Stimulated activated CD8-positive, alpha-beta memory T cell treated with anti-CD3 and anti-CD28 coated beads, Interleukin-7, amount 100 ng/mL, for 48 hours (primary cell): ENCODE results near the gene PCDHB3.
"Not testable (repeated sequence)": the region's sequence is repeated elsewhere in the genome, so short reads cannot be mapped to it uniquely, and the experiment has no call there.

Experiments
- DNase-seq, 2 donors: peaks; one replicate each; pipeline ENCODE4 v3.0.0-alpha.2; 2020; ENCODE audit warnings: low read depth in 1 of 2; ENCODE audit errors: extremely low read depth in 1 of 2

PCDHB3 gene

GRCh38 chr5:141100243-141100805 is at the start of gene PCDHB3:
Gene PCDHB3, plus strand, starts transcription at chr5:141100473. Its CDS starts 177 bp downstream, at chr5:141100650.
- peak in 1 of 2 donors; percentile 25 for DNase-seq

DNA sequence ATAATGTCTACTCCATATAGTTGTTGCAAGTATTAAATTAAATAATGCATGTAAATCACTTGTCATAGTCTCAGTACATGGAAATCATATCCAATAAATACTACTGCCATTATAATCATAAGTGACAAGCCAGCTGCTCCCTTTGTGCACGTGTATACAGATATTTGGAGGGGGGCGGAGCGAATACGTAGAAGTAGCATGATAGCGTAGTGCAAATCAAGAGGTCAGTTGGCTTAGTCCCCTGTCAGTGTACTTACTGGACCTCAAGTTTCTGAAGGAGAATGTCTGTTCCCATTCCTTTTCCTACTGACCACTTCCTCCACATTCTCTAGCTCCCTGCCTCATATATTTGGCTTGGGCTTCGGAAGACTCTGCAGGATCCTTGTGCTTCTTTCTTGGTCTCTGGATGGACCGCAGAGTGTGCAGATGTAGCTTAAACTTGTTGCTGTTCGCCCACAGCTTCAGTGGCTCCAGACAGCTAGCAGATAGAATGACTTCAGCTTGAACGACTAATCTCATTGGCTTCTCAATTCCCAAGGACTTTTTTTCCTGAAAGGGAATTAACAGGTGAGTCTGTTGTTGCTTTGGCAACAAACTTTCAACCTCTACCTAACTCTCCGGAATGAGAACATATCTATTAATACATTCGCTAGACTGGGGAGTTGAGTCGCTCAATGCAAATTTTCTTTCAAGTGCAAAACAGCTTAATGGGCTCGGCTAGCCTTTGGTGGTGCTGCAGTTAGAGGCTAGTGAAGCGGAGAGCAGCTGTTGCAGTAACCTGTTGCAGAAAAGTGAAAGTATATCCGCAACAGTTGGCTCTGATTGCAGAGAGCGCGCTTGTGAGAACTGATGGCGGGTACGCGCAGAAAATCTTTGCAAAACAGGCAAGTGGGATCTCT is 49.4 kb upstream of the PCDHB3 start, which contains the start of gene PCDHB1:
Gene PCDHB1, plus strand, starts transcription at position 753 of the 899 bp plus-strand sequence. Its CDS starts 97 bp downstream, at position 850.
- DNase-seq, result no peak

GRCh38 chr5:141051521-141051866 is 48.8 kb upstream of the PCDHB3 start:
- no peak for DNase-seq

- no peak for DNase-seq
Measured at GRCh38 chr5:141077826-141078225, 22.4 kb upstream of the PCDHB3 start.

- DNase-seq, result no peak
Measured at GRCh38 chr5:141082228-141082627, 18.0 kb upstream of the PCDHB3 start.

GRCh38 chr5:141084487-141084989 is 15.7 kb upstream of the PCDHB3 start:
- no peak for DNase-seq

DNA sequence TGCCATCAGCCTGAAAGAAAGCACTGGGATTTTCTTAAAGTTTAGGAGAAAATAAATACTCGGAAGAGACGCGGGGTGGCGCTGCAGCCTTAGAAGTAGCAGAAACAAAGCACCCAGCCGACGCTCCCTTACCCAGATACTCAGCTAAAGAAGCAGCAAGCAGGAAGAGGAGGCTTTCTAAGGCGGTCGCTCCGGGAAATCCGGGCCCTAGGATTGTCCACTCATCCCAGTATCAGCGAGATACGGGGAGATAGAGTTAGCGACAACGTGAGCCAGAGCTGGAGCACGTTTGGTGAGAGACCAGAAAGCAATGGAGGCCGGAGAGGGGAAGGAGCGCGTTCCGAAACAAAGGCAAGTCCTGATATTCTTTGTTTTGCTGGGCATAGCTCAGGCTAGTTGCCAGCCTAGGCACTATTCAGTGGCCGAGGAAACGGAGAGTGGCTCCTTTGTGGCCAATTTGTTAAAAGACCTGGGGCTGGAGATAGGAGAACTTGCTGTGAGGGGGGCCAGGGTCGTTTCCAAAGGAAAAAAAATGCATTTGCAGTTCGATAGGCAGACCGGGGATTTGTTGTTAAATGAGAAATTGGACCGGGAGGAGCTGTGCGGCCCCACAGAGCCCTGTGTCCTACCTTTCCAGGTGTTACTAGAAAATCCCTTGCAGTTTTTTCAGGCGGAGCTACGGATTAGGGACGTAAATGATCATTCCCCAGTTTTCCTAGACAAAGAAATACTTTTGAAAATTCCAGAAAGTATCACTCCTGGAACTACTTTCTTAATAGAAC is 5.6 kb upstream of the PCDHB3 start, which contains the start of gene PCDHB2:
Gene PCDHB2, plus strand, starts transcription at position 135 of the 782 bp plus-strand sequence. Its CDS starts 176 bp downstream, at position 311.
- no peak for DNase-seq

DNA sequence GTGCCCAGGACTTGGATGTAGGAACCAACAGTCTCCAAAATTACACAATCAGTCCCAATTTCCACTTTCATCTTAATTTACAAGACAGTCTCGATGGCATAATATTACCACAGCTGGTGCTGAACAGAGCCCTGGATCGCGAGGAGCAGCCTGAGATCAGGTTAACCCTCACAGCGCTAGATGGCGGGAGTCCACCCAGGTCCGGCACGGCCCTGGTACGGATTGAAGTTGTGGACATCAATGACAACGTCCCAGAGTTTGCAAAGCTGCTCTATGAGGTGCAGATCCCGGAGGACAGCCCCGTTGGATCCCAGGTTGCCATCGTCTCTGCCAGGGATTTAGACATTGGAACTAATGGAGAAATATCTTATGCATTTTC is 5.0 kb upstream of the PCDHB3 start:
- DNase-seq, result no peak

GRCh38 chr5:141096181-141096580 is 4.1 kb upstream of the PCDHB3 start:
- DNase-seq, result not testable (repeated sequence)

DNA sequence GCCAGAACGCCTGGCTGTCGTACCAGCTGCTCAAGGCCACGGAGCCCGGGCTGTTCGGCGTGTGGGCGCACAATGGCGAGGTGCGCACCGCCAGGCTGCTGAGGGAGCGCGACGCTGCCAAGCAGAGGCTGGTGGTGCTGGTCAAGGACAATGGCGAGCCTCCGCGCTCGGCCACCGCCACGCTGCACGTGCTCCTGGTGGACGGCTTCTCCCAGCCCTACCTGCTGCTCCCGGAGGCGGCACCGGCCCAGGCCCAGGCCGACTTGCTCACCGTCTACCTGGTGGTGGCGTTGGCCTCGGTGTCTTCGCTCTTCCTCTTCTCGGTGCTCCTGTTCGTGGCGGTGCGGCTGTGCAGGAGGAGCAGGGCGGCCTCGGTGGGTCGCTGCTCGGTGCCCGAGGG is 3.7 kb upstream of the PCDHB3 start:
- DNase-seq, result not testable (repeated sequence)

GRCh38 chr5:141101059-141101458 is 786 bp downstream of the PCDHB3 start:
- no peak for DNase-seq

DNA sequence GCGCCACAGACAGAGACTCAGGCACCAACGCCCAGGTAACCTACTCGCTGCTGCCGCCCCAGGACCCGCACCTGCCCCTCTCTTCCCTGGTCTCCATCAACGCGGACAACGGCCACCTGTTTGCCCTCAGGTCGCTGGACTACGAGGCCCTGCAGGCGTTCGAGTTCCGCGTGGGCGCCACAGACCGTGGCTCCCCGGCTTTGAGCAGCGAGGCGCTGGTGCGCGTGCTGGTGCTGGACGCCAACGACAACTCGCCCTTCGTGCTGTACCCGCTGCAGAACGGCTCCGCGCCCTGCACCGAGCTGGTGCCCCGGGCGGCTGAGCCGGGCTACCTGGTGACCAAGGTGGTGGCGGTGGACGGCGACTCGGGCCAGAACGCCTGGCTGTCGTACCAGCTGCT is 1.8 kb downstream of the PCDHB3 start:
- not testable (repeated sequence) for DNase-seq

GRCh38 chr5:141102471-141102870 is 2.2 kb downstream of the PCDHB3 start:
- DNase-seq, result not testable (repeated sequence)

DNA sequence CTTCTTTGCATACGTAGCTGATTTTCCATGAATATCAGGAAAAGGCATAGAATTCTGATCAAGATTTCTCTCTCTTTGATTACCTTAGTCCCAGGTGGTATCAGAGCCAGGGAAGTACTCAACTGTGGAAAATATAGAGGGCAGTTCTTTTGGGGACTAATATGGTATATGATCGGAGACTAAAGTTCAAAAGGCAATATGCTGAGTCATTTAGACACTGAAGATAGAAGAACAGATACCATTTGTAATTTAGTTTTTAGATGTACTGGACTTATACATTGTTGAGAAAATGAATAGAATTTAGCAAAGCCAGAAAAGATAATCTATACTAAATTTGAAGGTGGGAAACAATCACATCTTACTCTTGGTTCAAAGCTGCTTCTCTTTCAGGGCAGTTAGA is 5.1 kb downstream of the PCDHB3 start:
- no peak for DNase-seq

GRCh38 chr5:141119250-141119649 is 19.0 kb downstream of the PCDHB3 start:
- DNase-seq, result no peak

DNA sequence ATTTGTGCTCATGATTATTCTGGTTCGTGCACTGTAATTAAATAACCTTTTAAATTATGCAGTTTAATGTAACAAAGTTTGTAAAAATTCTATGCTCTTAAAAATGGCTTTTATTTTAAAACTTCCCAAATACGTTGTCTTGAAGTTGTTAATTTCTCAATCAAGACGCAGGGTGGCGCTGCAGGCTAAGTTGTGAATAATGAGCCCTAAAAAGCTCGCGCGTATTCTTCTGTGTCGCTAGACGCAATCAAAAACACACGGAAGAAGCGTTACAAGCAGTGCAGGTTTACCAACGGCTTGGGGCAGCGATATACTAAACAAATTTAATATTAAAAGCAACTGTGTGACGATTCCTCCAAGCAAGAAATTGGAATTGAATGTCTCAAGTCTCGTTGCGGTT is 21.3 kb downstream of the PCDHB3 start, which contains the start of gene PCDHB4:
Gene PCDHB4, plus strand, starts transcription at position 256 of the 400 bp plus-strand sequence. CDS start 181 bp downstream, outside the sequence.
- DNase-seq, result no peak

GRCh38 chr5:141121985-141122384 is 21.7 kb downstream of the PCDHB3 start:
- no peak for DNase-seq

DNA sequence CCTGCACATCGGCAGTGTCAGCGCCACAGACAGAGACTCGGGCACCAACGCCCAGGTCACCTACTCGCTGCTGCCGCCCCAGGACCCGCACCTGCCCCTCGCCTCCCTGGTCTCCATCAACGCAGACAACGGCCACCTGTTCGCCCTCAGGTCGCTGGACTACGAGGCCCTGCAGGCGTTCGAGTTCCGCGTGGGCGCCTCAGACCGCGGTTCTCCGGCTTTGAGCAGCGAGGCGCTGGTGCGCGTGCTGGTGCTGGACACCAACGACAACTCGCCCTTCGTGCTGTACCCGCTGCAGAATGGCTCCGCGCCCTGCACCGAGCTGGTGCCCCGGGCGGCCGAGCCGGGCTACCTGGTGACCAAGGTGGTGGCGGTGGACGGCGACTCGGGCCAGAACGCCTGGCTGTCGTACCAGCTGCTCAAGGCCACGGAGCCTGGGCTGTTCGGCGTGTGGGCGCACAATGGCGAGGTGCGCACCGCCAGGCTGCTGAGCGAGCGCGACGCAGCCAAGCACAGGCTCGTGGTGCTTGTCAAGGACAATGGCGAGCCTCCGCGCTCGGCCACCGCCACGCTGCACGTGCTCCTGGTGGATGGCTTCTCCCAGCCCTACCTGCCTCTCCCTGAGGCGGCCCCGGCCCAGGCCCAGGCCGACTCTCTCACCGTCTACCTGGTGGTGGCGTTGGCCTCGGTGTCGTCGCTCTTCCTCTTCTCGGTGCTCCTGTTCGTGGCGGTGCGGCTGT is 23.3 kb downstream of the PCDHB3 start:
- not testable (repeated sequence) for DNase-seq

GRCh38 chr5:141127305-141127704 is 27.0 kb downstream of the PCDHB3 start:
- no peak for DNase-seq

DNA sequence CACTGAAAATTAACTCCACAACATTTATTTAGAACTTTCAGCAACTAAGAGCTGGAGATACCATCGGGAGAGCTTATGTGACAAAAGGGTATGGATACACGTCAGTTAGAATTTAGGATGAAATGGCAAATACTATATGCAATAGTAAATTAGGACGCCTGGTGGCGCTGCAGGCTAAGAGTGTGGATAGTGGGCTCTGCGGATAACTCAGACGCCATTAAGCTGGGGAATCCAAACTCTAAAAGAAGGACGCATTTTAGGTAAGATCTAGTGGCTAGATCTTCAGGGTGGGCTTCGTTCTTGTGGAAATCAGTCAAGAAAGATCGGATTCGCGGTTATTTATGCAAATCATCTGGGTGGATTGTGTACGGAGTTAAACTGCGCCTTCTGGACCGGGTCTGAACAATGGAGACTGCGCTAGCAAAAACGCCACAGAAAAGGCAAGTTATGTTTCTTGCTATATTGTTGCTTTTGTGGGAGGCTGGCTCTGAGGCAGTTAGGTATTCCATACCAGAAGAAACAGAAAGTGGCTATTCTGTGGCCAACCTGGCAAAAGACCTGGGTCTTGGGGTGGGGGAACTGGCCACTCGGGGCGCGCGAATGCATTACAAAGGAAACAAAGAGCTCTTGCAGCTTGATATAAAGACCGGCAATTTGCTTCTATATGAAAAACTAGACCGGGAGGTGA is 34.9 kb downstream of the PCDHB3 start, which contains the start of gene PCDHB5:
Gene PCDHB5, plus strand, starts transcription at position 177 of the 688 bp plus-strand sequence. Its CDS starts 229 bp downstream, at position 406.
- DNase-seq, result no peak
